GM18511 (cell line): ENCODE data around the gene CINP.
A peak's percentile ranks its signal among the peaks of the same experiment; 100 is the strongest.
"Not testable (repeated sequence)": the region's sequence is repeated elsewhere in the genome, so short reads cannot be mapped to it uniquely, and the experiment has no call there.

ENCODE experiments used
- ATAC-seq: cut with Tn5 transposase; IDR thresholded peaks from one replicate; pipeline ENCODE4 v1.9.1; 2021; ENCODE audit warnings: mild to moderate bottlenecking, moderate library complexity; ENCODE audit not compliant: unreplicated experiment

The CINP gene

GRCh38 chr14:102321456-102322422 is 41.0 kb downstream of the CINP start:
- no peak for ATAC-seq

DNA sequence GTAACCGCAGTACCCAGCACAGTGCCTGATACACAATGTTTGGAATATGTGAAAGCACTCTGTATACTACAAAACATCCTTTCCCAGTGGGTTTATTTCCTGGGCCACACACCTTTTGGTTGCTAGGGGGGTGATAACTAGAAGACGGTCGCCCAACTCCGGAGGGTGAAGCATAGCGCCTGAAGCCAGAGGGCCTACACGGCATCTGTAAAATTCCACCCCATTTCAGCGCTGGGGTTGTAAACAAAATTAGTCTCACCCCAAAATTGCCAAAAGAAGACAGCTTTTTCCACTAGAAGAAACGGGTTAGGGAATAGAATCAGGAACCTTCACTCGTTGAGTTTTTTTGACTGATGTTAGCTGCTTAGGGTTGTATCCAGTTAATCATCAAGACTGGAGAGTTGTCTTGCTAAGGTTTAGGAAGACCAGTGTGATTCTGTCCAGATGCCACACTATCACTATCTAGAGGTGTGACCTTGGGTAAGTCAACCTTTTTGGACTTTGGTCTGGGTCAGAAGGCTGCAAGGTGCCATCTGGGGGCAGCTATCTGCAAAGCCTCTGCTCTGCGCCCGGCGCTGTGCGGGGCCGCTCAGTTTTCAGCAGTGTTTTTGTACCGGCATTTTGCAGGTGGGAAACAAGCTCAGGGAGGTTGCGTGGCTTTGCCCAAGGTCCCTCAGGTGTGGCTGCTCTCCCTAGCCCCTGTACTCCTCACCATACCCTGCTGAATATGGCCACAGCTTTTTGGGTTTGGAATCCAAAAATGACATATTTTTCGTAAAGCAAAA is 41.8 kb downstream of the CINP start:
- ATAC-seq: no peak

DNA sequence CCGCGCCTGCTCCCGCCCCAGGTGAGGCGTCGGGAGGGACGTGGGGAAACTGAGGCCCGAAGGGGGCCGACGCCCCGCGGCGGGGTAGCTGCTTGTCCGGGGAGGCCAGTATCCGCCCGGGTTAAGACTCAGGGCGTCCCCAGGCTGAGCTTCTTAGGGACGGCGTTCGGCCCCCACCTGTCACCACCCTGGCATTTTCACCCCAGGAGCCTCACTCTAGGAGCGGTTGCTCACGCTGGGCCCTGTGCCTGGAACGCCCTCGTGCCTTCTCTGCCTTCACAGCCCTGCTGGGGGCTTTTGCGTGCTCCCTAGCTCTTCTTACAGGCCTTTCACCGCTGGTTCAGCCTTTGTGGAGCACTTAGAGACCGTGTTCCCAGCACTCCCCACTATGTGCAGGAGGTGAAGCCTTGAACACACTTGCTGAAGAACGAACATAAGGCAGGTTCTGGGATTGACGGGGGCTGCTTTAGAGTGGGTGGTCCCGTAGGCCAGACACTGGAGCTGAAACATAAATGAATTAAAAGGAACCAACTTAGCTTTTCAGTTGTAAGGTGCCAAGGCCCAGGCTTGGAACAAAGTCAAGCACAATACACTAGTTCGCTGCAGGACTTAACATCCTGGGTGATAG is 42.5 kb downstream of the CINP start:
- peak; percentile 23 for ATAC-seq

GRCh38 chr14:102319351-102320032 is 43.2 kb downstream of the CINP start, which contains the start of gene ZNF839:
TSS of gene ZNF839 (plus strand) at chr14:102319746. CDS start at chr14:102319766, 20 bp downstream.
- ATAC-seq: peak; percentile 63

DNA sequence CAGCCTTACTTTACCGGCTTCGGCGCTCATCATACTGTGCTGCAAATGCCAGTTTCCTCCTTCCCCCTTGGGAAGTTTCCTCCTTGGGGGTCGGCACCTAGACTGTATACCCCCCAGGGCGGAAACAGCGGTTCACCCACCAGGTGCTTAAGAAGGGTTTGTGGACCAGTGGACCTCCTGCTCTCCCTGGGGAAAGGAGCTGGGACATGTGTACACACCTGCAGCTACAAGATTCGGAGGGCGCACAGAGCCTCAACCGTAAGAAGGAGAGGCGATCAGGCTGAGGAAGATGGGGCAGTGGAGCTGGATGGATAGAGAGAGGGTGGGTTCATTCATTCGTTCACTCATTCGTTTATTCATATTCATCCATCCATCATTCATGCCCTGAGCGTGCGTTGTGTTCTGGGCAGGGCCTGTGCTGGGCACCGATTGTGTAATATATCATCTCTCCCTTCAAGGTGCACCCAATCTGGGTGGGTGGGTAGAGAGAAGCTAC is 43.9 kb downstream of the CINP start:
- no peak for ATAC-seq

GRCh38 chr14:102317564-102318248 is 45.0 kb downstream of the CINP start:
- ATAC-seq: no peak

DNA sequence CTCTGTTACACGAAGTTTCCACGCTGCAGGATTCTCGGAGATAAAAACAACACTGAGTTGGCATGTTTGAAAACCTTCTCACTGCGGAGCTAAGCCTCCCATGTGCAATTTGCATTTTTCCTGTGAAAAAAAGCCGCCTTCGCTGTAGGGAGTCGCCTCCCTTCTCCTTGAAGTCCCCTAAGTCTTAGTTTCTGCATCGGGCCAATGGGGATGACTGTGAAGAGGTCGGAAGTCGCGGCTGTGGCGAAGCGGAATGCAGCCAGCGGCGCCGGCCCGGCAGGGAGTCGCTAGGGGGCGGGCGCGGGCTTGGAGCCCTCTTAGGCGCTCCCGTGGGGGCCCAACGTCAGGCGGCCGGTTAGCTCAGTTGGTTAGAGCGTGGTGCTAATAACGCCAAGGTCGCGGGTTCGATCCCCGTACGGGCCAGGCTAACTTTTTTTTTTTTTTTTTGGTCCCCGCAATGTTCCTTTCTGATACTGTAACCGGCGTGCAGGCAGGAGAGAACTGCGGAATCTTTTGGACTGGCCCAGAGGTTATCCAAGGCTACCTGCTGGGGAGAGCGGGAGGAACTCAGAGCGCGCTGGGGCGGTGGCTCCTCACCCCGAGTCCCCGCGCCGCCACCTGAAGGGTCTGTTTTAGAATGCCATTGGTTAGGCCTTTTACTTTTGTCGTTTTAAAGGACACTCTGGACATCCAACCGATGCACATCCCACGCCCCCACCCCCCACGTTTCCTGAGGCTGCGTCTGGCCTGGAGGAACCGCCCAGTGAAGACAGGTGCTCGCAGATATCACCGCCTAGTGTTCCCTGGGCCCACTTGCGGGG is 45.7 kb downstream of the CINP start:
- ATAC-seq: peak; percentile 63

DNA sequence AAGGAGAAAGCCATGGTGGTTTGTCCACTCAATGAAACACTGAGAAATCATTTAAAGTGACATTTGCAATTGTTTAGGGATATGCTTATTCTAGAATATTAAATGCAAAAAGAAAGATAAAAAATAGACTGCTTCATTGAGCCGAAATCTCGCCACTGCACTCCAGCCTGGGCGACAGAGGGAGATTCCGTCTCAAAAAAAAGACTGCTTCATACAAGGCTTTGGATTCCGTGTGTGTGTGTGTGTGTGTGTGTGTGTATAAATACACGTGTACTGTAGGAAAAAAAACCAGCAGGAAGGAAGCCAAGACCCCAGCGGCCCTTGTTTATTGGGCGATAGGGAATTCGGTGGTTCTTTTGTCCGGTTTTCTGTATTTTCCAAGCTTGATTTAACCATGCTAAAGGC is 46.4 kb downstream of the CINP start:
- no peak for ATAC-seq

GRCh38 chr14:102315121-102315520 is 47.6 kb downstream of the CINP start:
- no peak for ATAC-seq

GRCh38 chr14:102314242-102315011 is 48.3 kb downstream of the CINP start:
- peak; percentile 66 for ATAC-seq

DNA sequence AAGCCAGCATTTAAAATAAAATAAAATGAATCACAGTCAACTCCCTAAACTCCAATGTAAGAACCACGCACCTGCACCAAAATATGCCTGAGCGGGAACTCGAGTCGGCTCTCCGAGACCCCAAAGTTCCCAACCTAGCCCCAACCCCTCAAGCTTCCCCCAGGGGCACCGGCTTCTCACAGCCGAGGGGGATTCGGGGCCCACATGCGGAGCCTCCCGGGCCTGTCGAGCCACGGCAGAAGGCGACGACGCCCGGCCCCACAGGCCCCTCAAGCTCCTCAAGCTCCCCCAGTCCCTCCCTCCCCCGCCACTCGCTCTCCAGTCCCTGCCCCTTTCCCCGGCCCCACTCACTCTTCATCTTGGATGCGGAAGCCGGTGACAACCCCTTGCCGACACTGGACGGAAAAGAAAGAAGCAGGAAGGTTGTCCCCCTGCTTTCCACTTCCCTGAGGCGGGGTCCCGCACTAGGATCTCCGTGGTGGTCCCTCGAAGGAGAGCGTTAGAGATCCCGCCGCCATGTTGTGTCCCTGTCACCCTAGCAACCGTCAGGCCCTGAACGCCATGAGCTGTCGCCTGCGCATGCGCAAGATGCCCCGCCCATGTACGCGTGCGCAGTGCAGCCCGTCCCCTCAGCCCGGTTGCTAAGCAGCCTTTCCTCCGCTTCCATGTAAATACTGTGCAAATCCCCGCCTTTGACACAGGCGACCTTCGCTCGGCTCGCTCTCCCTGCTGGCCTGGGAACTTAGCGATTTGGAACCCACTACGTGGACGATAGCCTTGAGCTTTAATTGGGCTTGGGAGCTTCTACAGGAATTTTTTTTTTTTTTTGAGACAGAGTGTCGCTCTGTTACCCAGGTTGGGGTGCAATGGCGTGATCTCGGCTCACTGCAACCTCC is 57.8 kb downstream of the CINP start, which contains the start of gene MOK:
MOK (minus strand) TSS at position 554 of the 896 bp plus-strand sequence; CDS start at position 358, 196 bp downstream.
- ATAC-seq: peak; percentile 99

GRCh38 chr14:102303664-102304063 is 59.0 kb downstream of the CINP start:
- no peak for ATAC-seq

DNA sequence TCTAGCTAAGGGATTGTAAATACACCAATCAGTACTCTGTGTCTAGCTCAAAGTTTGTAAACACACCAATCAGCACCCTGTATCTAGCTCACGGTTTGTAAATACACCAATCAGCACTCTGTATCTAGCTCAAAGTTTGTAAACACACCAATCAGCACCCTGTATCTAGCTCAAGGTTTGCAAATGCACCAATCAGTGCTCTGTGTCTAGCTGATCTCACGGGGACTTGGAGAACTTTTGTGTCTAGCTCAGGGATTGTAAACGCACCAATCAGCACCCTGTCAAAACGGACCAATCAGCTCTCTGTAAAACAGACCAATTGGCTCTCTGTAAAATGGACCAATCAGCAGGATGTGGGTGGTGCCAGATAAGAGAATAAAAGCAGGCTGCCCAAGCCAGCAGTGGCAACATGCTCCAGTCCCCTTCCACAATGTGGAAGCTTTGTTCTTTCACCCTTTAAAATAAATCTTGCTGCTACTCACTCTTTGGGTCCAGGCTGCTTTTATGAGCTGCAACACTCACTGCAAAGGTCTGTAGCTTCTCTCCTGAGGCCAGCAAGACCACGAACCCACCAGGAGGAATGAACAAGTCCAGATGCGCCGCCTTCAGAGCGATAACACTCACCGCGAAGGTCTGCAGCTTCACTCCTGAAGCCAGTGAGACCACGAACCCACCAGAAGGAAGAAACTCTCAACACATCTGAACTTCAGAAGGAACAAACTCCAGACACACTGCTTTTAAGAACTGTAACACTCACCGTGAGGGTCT is 64.2 kb downstream of the CINP start:
- not testable (repeated sequence) for ATAC-seq
